K562 treated with DMSO at 1 percent for 12 hours (cell line): ENCODE measurements around the gene SMARCC1. TPM values are rescaled to one million over a fixed set of nuclear protein-coding genes. Genes with fewer than 3 reads are reported as not detected.

Experiments
- total RNA-seq: library from RNA; unstranded; fragments of 300-600 nt; gene quantifications from 2 replicates; pipeline ENCODE4 v1.2.3, GENCODE V29; 2022; ENCODE audit not compliant: insufficient read depth

SMARCC1 gene
- total RNA-seq = 17.7 and 58.0 TPM in 2 replicates

GRCh38 chr3:47781685-47782445, at the start of gene SMARCC1:
SMARCC1 (minus strand) TSS chr3:47781893; CDS start chr3:47781797, 96 bp downstream.

GRCh38 chr3:47802734-47803479, 21.2 kb upstream of the SMARCC1 start, which contains the start of gene DHX30:
DHX30 (plus strand) TSS chr3:47803138; CDS start chr3:47810684, 7,546 bp downstream.

GRCh38 chr3:47578691-47579632, 202.7 kb downstream of the SMARCC1 start, which contains the start of gene CSPG5:
CSPG5 (minus strand) TSS chr3:47578865; CDS start chr3:47578693, 172 bp downstream.

Other genes starting within 250 kb of the SMARCC1 start
- gene CSPG5, start 203.0 kb downstream of the SMARCC1 start, total RNA-seq = 1.4 TPM in 1 of 2 replicates, not detected in the other
- 77.2 and 107 TPM in 2 replicates for gene DHX30, start 21.2 kb upstream of the SMARCC1 start, total RNA-seq
- gene MAP4, start 234.5 kb upstream of the SMARCC1 start, total RNA-seq = 41.4 and 120 TPM in 2 replicates